ENCODE data around the gene C10orf90. TPM values are rescaled to one million over a fixed set of nuclear protein-coding genes. Genes with fewer than 3 reads are reported as not detected.

The C10orf90 gene
- total and polyA plus RNA-seq, 12 donors, result 0.04 to 0.36 TPM; not detected in 10

- intact Hi-C loops (cut with DNase I), result no loop called here
- no peak overlapping the region for H3K27ac ChIP-seq
- 80 to 83% methylated on average over 6 of the region's 6 CpGs for WGBS, 2 donors
- H3K36me3 ChIP-seq, result no peaks in the 10 kb centered on the region
- no peak for TF ChIP-seq CTCF (IDR thresholded peaks at IDR 0.05)
- no peaks in the 10 kb centered on the region for H3K9me3 ChIP-seq
- H3K4me3 ChIP-seq, result no peak overlapping the region
- ATAC-seq (peak in 1 of 8 donors; percentile 19), DNase-seq (no peak)
- H3K27me3 ChIP-seq, result peaks cover 0 to 30% (median 8%) of the 10 kb centered on the region in 7 donors
- H3K4me1 ChIP-seq, result no peaks in the 10 kb centered on the region
These were observed 210.5 kb downstream of the C10orf90 start for GRCh38 chr10:126459878-126460481.

DNA sequence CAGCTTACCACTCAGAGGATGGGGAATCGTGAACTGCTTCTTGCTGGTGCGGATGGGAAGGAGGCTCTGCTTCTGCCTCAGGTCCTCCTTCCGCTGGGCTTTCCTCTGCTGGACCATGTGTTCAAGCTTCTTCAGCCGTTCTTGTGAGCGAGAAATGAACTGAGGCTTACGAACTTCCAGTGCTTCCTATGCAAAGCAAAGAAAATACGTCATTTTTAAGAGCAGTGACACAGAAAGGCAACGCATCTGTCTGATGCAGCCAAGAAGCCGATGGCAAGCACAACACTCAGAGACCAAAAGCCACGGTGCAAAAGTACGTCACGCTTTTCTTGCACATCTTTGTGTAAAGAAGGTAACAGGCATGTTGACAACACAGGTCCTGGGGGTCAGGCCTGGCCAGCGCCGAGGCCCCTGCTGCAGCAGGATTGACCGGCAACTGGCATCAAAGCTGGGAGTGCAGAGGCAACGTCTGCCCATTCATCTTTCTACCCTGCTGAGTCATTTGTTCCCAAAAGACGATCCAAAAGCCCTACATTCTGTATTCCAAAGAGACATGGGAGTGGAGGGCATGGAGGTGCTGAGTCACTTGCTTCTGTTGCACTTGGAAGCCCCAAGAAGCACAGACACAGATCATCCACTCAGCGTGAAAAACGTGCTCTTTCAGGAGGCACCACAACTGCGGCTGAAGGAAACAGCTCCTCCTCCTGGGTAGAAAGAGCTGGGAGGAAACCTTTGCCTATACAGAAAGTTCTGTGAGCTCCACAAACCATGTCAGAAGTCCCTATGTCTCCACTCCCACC lies 211.3 kb downstream of the C10orf90 start:
- Histone ChIP-seq H3K4me3 (no peak overlapping the region), H3K4me1 (no peaks in the 10 kb centered on the region), H3K27ac (no peak overlapping the region), H3K9me3 (no peaks in the 10 kb centered on the region), H3K27me3 (peaks cover 0 to 30% (median 8%) of the 10 kb centered on the region in 7 donors), H3K36me3 (no peaks in the 10 kb centered on the region)
- DNase-seq (no peak), ATAC-seq (peak in 1 of 8 donors; percentile 6)
- 76 to 81% methylated on average over 20 of the region's 20 CpGs for WGBS, 2 donors
- intact Hi-C loops (cut with DNase I), result no loop called here
- TF ChIP-seq CTCF (IDR thresholded peaks at IDR 0.05), result no peak

GRCh38 chr10:126458466-126458865 lies 212.0 kb downstream of the C10orf90 start:
- no peaks in the 10 kb centered on the region for H3K9me3 ChIP-seq
- no peak overlapping the region for H3K27ac ChIP-seq
- peak in 1 of 8 donors; percentile 27 for ATAC-seq
- 13 to 15% methylated on average over 1 of the region's 1 CpG for WGBS, 2 donors
- intact Hi-C loops (cut with DNase I), result no loop called here
- DNase-seq, result no peak
- no peaks in the 10 kb centered on the region for H3K4me1 ChIP-seq
- peaks cover 0 to 24% (median 8%) of the 10 kb centered on the region in 7 donors for H3K27me3 ChIP-seq
- H3K4me3 ChIP-seq, result no peak overlapping the region
- no peaks in the 10 kb centered on the region for H3K36me3 ChIP-seq
- no peak for TF ChIP-seq CTCF (IDR thresholded peaks at IDR 0.05)

- no peaks in the 10 kb centered on the region for H3K4me1 ChIP-seq
- no peak for ATAC-seq
- WGBS, 2 donors, result 89 to 92% methylated on average over 5 of the region's 5 CpGs
These were observed 213.9 kb downstream of the C10orf90 start for GRCh38 chr10:126456632-126457031.

More at GRCh38 chr10:126456632-126457031, 213.9 kb downstream of the C10orf90 start:
- intact Hi-C loops (cut with DNase I), result no loop called here
- H3K27ac ChIP-seq, result no peak overlapping the region
- H3K27me3 ChIP-seq, result peaks cover 0 to 12% (median 0%) of the 10 kb centered on the region in 7 donors
- no peak for DNase-seq
- no peak for TF ChIP-seq CTCF (IDR thresholded peaks at IDR 0.05)
- no peaks in the 10 kb centered on the region for H3K36me3 ChIP-seq
- no peaks in the 10 kb centered on the region for H3K9me3 ChIP-seq
- no peak overlapping the region for H3K4me3 ChIP-seq

Measured in heart right ventricle (tissue), 16 donors.